ENCODE measurements around the gene UBR4. TPM values are rescaled to one million over a fixed set of nuclear protein-coding genes. Genes with fewer than 3 reads are reported as not detected.

UBR4 gene
- polyA plus RNA-seq, 1 donor from 2014 or later = 49.7 TPM

DNA sequence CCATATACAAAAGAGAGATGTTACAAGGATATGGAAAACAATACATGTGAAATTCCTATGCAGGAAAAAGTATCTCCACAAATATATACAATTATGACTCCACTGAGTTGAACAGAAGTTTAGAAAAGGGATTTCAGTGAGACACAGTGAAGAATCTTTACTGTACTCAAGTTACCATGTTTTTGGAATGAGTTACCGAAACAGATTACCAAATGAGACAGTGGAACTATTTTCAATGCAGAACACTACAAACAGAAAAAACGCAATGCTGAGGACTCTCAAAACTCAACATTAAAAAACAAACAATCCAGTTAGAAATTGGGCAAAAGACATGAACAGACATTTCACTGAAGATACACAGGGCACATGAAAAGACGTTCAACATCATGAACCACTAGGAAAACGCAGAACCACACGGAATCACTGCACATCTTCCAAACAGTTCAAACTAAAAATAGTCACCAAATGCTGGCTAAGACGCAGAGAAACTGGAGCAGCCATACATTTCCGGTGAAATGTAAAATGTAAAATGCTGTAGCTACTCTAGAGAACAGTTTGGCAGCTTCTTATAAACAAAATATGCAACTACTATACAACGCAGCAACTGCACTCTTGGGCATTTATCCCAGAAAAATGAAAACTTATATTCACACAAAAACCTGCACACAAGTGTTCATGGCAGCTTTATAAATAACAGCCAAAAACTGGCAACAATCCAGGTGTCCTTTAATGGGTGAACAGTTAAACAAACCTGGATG lies 118.7 kb downstream of the UBR4 start:
- Histone ChIP-seq H3K4me2 (ENCODE audit: low read length) (no peak overlapping the region), H3K9ac (ENCODE audit: low read length) (no peak overlapping the region), H2AFZ (ENCODE audit: low read depth, low read length) (no peak overlapping the region), H3K27ac (ENCODE audit: low read length) (no peak overlapping the region), H3K9me3 (ENCODE audit: low read length) (no peaks in the 10 kb centered on the region), H3K9me2 (ENCODE audit: insufficient read depth, low read length) (no peaks in the 10 kb centered on the region), H3K79me2 (replicated peaks; ENCODE audit: insufficient read depth, low read length) (no peaks in the 10 kb centered on the region), H3K4me3 (ENCODE audit: low read length) (no peak overlapping the region), H3K36me3 (ENCODE audit: insufficient read depth, low read length) (peaks cover 11% of the 10 kb centered on the region), H3F3A (ENCODE audit: insufficient read depth, low read length, poor library complexity, severe bottlenecking) (no peaks in the 10 kb centered on the region), H3K27me3 (ENCODE audit: insufficient read depth, low read depth, low read length) (no peaks in the 10 kb centered on the region), H4K20me1 (ENCODE audit: insufficient read depth) (no peaks in the 10 kb centered on the region)
- TF ChIP-seq, protein P1, sequence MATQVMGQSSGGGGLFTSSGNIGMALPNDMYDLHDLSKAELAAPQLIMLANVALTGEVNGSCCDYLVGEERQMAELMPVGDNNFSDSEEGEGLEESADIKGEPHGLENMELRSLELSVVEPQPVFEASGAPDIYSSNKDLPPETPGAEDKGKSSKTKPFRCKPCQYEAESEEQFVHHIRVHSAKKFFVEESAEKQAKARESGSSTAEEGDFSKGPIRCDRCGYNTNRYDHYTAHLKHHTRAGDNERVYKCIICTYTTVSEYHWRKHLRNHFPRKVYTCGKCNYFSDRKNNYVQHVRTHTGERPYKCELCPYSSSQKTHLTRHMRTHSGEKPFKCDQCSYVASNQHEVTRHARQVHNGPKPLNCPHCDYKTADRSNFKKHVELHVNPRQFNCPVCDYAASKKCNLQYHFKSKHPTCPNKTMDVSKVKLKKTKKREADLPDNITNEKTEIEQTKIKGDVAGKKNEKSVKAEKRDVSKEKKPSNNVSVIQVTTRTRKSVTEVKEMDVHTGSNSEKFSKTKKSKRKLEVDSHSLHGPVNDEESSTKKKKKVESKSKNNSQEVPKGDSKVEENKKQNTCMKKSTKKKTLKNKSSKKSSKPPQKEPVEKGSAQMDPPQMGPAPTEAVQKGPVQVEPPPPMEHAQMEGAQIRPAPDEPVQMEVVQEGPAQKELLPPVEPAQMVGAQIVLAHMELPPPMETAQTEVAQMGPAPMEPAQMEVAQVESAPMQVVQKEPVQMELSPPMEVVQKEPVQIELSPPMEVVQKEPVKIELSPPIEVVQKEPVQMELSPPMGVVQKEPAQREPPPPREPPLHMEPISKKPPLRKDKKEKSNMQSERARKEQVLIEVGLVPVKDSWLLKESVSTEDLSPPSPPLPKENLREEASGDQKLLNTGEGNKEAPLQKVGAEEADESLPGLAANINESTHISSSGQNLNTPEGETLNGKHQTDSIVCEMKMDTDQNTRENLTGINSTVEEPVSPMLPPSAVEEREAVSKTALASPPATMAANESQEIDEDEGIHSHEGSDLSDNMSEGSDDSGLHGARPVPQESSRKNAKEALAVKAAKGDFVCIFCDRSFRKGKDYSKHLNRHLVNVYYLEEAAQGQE (IDR thresholded peaks at IDR 0.05; ENCODE audit: borderline replicate concordance) = no peak
- TF ChIP-seq RAD21 (conservative IDR thresholded peaks at IDR 0.05) (no peak), EP300 (conservative IDR thresholded peaks at IDR 0.05; ENCODE audit: poor library complexity, severe bottlenecking) (no peak), EZH2 (IDR thresholded peaks at IDR 0.05; ENCODE audit: borderline replicate concordance, insufficient read depth, low read length, poor library complexity, severe bottlenecking) (no peak), TAF1 (IDR thresholded peaks at IDR 0.05; ENCODE audit: low read depth) (no peak), MXI1 (conservative IDR thresholded peaks at IDR 0.05; ENCODE audit: poor library complexity, severe bottlenecking) (no peak), POLR2AphosphoS5 (IDR thresholded peaks at IDR 0.05) (no peak), SMC3 (conservative IDR thresholded peaks at IDR 0.05; ENCODE audit: poor library complexity) (no peak)
- TF ChIP-seq, protein P2, sequence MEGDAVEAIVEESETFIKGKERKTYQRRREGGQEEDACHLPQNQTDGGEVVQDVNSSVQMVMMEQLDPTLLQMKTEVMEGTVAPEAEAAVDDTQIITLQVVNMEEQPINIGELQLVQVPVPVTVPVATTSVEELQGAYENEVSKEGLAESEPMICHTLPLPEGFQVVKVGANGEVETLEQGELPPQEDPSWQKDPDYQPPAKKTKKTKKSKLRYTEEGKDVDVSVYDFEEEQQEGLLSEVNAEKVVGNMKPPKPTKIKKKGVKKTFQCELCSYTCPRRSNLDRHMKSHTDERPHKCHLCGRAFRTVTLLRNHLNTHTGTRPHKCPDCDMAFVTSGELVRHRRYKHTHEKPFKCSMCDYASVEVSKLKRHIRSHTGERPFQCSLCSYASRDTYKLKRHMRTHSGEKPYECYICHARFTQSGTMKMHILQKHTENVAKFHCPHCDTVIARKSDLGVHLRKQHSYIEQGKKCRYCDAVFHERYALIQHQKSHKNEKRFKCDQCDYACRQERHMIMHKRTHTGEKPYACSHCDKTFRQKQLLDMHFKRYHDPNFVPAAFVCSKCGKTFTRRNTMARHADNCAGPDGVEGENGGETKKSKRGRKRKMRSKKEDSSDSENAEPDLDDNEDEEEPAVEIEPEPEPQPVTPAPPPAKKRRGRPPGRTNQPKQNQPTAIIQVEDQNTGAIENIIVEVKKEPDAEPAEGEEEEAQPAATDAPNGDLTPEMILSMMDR (IDR thresholded peaks at IDR 0.05; ENCODE audit: poor library complexity, severe bottlenecking) = no peak

DNA sequence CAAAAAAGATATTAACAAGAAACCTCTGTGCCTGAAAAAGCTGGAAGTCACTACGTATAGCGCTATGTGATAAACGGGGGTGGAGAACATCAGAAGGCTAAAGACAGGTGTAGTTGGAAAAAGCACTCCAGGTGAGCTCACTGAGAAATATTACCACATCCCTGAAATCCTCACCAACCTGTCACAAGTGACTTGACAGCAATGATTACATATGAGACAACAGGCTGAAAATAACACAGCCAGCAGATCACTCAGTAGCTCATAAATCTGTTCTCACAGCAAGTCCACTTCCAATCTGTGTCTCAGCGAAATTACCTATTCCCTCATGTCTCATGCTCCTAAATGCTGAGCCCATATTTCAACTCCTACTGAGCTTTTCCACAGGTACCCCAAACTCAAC lies 120.5 kb downstream of the UBR4 start:
- H3K27ac ChIP-seq (ENCODE audit: low read length) = no peak overlapping the region
- no peaks in the 10 kb centered on the region for H3K9me2 ChIP-seq (ENCODE audit: insufficient read depth, low read length)
- H4K20me1 ChIP-seq (ENCODE audit: insufficient read depth) = no peaks in the 10 kb centered on the region
- H3K4me3 ChIP-seq (ENCODE audit: low read length) = no peak overlapping the region
- H3K27me3 ChIP-seq (ENCODE audit: insufficient read depth, low read depth, low read length) = no peaks in the 10 kb centered on the region
- no peaks in the 10 kb centered on the region for H3F3A ChIP-seq (ENCODE audit: insufficient read depth, low read length, poor library complexity, severe bottlenecking)
- H3K36me3 ChIP-seq (ENCODE audit: insufficient read depth, low read length) = peaks cover 13% of the 10 kb centered on the region
- no peak overlapping the region for H2AFZ ChIP-seq (ENCODE audit: low read depth, low read length)
- H3K79me2 ChIP-seq (replicated peaks; ENCODE audit: insufficient read depth, low read length) = no peaks in the 10 kb centered on the region
- H3K9me3 ChIP-seq (ENCODE audit: low read length) = no peaks in the 10 kb centered on the region
- no peak overlapping the region for H3K9ac ChIP-seq (ENCODE audit: low read length)
- TF ChIP-seq EP300 (conservative IDR thresholded peaks at IDR 0.05; ENCODE audit: poor library complexity, severe bottlenecking) = no peak
- TF ChIP-seq MXI1 (conservative IDR thresholded peaks at IDR 0.05; ENCODE audit: poor library complexity, severe bottlenecking) = no peak
- TF ChIP-seq SMC3 (conservative IDR thresholded peaks at IDR 0.05; ENCODE audit: poor library complexity) = no peak
- no peak for TF ChIP-seq RAD21 (conservative IDR thresholded peaks at IDR 0.05)
- no peak for TF ChIP-seq EZH2 (IDR thresholded peaks at IDR 0.05; ENCODE audit: borderline replicate concordance, insufficient read depth, low read length, poor library complexity, severe bottlenecking)
- TF ChIP-seq, protein P2 (IDR thresholded peaks at IDR 0.05; ENCODE audit: poor library complexity, severe bottlenecking) = no peak
- H3K4me2 ChIP-seq (ENCODE audit: low read length) = no peak overlapping the region
